Measurements from ENCODE around the gene TGFB1I1. TPM values are rescaled to one million over a fixed set of nuclear protein-coding genes. Genes with fewer than 3 reads are reported as not detected.
A peak's percentile ranks its signal among the peaks of the same experiment; 100 is the strongest.

Gene TGFB1I1
- total and polyA plus RNA-seq, 2 donors (not counting 3 experiments of a cell fraction or from before 2014, with no cell fraction given) = 73.7 to 115 TPM

DNA sequence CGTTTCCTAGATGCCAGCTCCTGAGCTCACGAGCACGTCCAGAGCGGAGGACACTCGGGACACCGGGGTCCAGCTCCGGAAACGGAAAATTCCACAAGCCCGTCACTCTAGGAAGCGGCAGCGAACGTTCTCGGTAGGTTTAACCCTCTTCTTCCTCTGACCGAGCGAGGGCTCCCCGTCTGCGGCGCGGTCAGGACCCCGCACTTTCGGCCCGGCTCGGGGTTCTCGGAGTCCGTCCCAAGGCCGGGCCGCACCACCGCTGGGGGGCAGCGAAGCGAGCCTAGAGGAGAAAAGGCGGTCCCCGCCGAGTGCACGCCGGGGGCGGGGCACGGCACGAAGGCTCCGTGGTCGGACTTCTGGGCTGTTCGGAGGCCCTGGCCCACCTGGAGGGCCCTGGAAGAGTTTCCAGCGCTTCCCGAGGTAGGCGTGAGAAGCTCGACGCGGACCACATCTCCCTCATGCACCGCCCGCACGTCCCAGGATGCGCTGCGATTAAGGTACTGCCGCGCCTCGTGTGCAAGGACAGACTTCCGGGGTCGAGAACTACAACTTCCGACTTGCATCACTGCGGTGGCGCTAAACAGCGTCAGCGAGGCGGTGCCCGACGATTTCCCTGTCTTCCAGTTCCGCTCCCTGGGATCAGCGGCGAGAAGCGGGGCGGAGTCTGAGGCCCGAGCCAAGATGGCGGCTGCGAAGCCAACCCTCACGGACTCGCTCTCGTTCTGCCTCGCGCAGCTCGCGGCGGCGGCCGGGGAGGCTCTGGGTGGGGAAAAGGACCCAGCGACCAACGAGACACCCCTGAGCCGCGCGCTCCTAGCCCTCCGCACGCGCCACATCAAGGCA lies 12.9 kb upstream of the TGFB1I1 start, which contains the start of gene ARMC5:
ARMC5 (plus strand) TSS at position 658 of the 843 bp plus-strand sequence; CDS start at position 682, 24 bp downstream.
- intact Hi-C loops (cut with micrococcal nuclease) = loop anchor here (1.0 to 5.0 kb wide), 9 partner anchors 13 to 426 kb away; partner anchors contain the start of genes FUS, PYCARD, RUSF1 and STX4
- FAIRE-seq = no peak
- TSS peak; percentile 27 for BruUV-seq (replicated peaks)

More for the DNA sequence above, 12.9 kb upstream of the TGFB1I1 start, which contains the start of gene ARMC5:
- Histone ChIP-seq H3K4me3 (replicated peaks in 1 of 3; ENCODE audit: insufficient read depth in 1 of 3, low read depth in 1 of 3, low read length in 3 of 3) (peak within 1 kb of the TSS; percentile 41 to 81 (median 71)), H3K9ac (replicated peaks; ENCODE audit: extremely low read depth, insufficient read depth, low read length) (peak within 1 kb of the TSS; percentile 95), H3K9me3 (replicated peaks; ENCODE audit: control insufficient read depth, insufficient read depth, low read length) (no peaks in the 10 kb centered on the region), H2AFZ (ENCODE audit: low read depth, low read length) (peak within 1 kb of the TSS; percentile 87), H3K36me3 (ENCODE audit: control insufficient read depth in 2 of 2, extremely low read depth in 1 of 2, insufficient read depth in 2 of 2, low read length in 2 of 2) (peaks cover 0 to 10% of the 10 kb centered on the region in 2 experiments), H3K27ac (ENCODE audit: insufficient read depth, low read depth, low read length) (peak within 1 kb of the TSS; percentile 96), H4K20me1 (replicated peaks; ENCODE audit: control insufficient read depth, extremely low read depth, insufficient read depth, low read length) (no peaks in the 10 kb centered on the region), H3K27me3 (ENCODE audit: control insufficient read depth in 2 of 2, insufficient read depth in 2 of 2, low read length in 2 of 2) (no peaks in the 10 kb centered on the region), H3K4me2 (ENCODE audit: insufficient read depth, low read length) (peak within 1 kb of the TSS; percentile 92), H3K4me1 (ENCODE audit: control insufficient read depth, extremely low read depth, insufficient read depth, low read length) (peaks cover 23% of the 10 kb centered on the region), H3K9me1 (replicated peaks; ENCODE audit: control insufficient read depth, extremely low read depth, insufficient read depth, low read length) (no peaks in the 10 kb centered on the region), H3K79me2 (ENCODE audit: control insufficient read depth, insufficient read depth, low read length) (peaks cover 41% of the 10 kb centered on the region)
- dilution Hi-C loops (cut with MboI; ENCODE audit: extremely low pct_ligation_motif_present, low sequenced_read_pairs) = no loop called here
- TF ChIP-seq GATA2 (IDR thresholded peaks at IDR 0.05; ENCODE audit: insufficient read depth, insufficient read length, low read depth, low read length) (no peak), MYC (IDR thresholded peaks at IDR 0.05; ENCODE audit: low read depth, low read length) (peak; percentile 89), POLR2AphosphoS5 (IDR thresholded peaks at IDR 0.05; ENCODE audit: insufficient read depth, low read depth, low read length) (peak; percentile 63), JUN (IDR thresholded peaks at IDR 0.05; ENCODE audit: borderline replicate concordance, insufficient read depth, insufficient read length, low read depth) (no peak), POLR2A (IDR thresholded peaks at IDR 0.05; ENCODE audit: low read depth, low read length) (peak; percentile 38), CTCF (IDR thresholded peaks at IDR 0.05; ENCODE audit: extremely low read depth in 1 of 2, insufficient read depth in 1 of 2, low read depth in 1 of 2, low read length in 2 of 2) (peak; percentile 47 to 70), FOS (IDR thresholded peaks at IDR 0.05; ENCODE audit: borderline replicate concordance, insufficient read depth, low read length) (no peak), MAX (IDR thresholded peaks at IDR 0.05; ENCODE audit: insufficient read depth, insufficient read length) (peak; percentile 63), EZH2 (IDR thresholded peaks at IDR 0.05; ENCODE audit: borderline replicate concordance, low read depth, low read length, severe bottlenecking) (no peak)
- ChIA-PET POLR2A (interaction anchor here (0.6 to 2.0 kb wide), 7 partner anchors 9 to 415 kb away, joined by 3 to 10 read pairs (median 4); partner anchors contain the start of genes FUS, TGFB1I1 and ZNF267), CTCF (interaction anchor here (0.6 to 4.3 kb wide), 14 partner anchors 10 to 506 kb away, joined by 3 to 53 read pairs (median 5); partner anchors contain the start of genes RUSF1, TGFB1I1 and ZNF843)
- peak; percentile 96 for DNase-seq (ENCODE audit: low read depth, low spot score)
